Upper lobe of left lung (tissue), 4 donors: ENCODE results near the gene TBC1D3B.

Experiments
- POLR2A ChIP-seq, 4 donors: fragments of 450-650 bp; IDR thresholded peaks; one replicate each; pipeline ENCODE4 v1.5.1; 2016 to 2017; ENCODE audit warnings: antibody characterized with exemption in 4 of 4, mild to moderate bottlenecking in 2 of 4
- TF ChIP-seq, protein P1 (sequence below), 6 experiments: fragments of 450-650 bp in 4 of 6; fragments of 200-600 bp in 2 of 6; sonication (generic) in 2 of 6; IDR thresholded peaks; one replicate each; pipeline ENCODE4 v1.5.1; 2016 to 2019; ENCODE audit warnings: antibody characterized with exemption in 6 of 6

DNA sequence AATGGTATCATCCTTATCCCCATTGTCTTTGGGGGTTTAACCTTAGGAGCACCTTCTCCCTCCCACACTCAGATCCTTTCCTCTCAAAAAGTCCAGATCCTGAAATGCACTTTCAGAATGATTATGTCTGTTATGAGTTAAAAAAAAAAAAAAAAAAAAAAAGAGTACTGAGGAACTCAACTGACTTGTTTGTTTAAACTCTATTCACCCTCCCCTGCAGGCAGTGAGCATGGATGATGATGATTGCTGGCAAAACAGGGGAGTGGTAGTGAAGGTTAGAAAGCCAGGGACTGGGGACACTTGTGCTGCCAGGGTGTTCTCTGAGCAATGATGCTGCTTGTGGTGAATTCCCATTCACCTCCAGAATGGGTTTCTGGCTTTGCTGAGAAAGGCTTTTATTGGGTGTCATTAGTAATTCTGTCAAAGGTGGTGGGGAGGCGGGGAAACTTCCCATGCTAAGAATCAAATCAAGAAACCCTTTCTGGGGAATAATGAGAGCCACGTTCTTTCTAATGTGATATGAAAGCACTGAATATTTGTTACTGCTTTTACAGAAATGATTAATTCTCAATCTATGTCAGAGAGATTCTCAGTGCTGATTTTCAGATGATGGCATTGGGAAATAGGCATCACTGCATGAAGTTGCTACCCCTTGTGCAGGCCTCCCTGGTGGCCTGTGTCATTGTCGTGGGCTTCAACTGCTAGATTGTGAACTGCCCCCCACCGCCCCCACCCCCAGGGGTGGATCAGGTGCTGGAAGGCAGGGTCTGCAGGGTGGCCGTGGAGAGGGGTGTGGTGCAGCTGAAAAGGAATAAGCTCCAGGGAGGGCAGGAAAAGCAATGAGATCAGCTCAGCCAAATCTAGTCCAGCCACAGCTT is 58.7 kb downstream of the TBC1D3B start:
- TF ChIP-seq, protein P1, sequence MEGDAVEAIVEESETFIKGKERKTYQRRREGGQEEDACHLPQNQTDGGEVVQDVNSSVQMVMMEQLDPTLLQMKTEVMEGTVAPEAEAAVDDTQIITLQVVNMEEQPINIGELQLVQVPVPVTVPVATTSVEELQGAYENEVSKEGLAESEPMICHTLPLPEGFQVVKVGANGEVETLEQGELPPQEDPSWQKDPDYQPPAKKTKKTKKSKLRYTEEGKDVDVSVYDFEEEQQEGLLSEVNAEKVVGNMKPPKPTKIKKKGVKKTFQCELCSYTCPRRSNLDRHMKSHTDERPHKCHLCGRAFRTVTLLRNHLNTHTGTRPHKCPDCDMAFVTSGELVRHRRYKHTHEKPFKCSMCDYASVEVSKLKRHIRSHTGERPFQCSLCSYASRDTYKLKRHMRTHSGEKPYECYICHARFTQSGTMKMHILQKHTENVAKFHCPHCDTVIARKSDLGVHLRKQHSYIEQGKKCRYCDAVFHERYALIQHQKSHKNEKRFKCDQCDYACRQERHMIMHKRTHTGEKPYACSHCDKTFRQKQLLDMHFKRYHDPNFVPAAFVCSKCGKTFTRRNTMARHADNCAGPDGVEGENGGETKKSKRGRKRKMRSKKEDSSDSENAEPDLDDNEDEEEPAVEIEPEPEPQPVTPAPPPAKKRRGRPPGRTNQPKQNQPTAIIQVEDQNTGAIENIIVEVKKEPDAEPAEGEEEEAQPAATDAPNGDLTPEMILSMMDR (IDR thresholded peaks at IDR 0.05): no peak
- no peak for TF ChIP-seq POLR2A (IDR thresholded peaks at IDR 0.05)
